H9 (cell line): ENCODE data around the gene ATP8A2. TPM values are rescaled to one million over a fixed set of nuclear protein-coding genes. Genes with fewer than 3 reads are reported as not detected.

Source experiments
- DNase-seq: peaks from one replicate; pipeline ENCODE4 v3.0.0-alpha.2; 2017
- H2AFZ ChIP-seq: one replicate; pipeline ENCODE4 v1.6.1; 2013; ENCODE audit warnings: mild to moderate bottlenecking, low read length, control low read depth, moderate library complexity
- H2AK5ac ChIP-seq: 2 replicates; pipeline ENCODE4 v1.6.1; 2013; ENCODE audit warnings: low read length, control low read depth, mixed read lengths; ENCODE audit not compliant: insufficient read length
- H2BK120ac ChIP-seq: one replicate; pipeline ENCODE4 v1.6.1; 2013; ENCODE audit warnings: low read depth, mild to moderate bottlenecking, low read length, control low read depth, inconsistent platforms; ENCODE audit not compliant: poor library complexity, severe bottlenecking
- H2BK12ac ChIP-seq: 2 replicates; pipeline ENCODE4 v1.6.1; 2013; ENCODE audit warnings: low read length, control low read depth, mixed read lengths, low read depth; ENCODE audit not compliant: insufficient read length
- H2BK15ac ChIP-seq: 2 replicates; pipeline ENCODE4 v1.6.1; 2013; ENCODE audit warnings: low read depth, low read length, control low read depth
- H2BK20ac ChIP-seq: one replicate; pipeline ENCODE4 v1.6.1; 2013; ENCODE audit warnings: low read depth, mild to moderate bottlenecking, low read length, control low read depth, inconsistent platforms; ENCODE audit not compliant: poor library complexity, severe bottlenecking
- H2BK5ac ChIP-seq: 2 replicates; pipeline ENCODE4 v1.6.1; 2013; ENCODE audit warnings: low read length, control low read depth, mixed read lengths; ENCODE audit not compliant: insufficient read length
- H3K14ac ChIP-seq: 2 replicates; pipeline ENCODE4 v1.6.1; 2013; ENCODE audit warnings: low read length, control low read depth; ENCODE audit not compliant: insufficient read depth
- H3K18ac ChIP-seq: 2 replicates; pipeline ENCODE4 v1.6.1; 2013; ENCODE audit warnings: low read depth, mild to moderate bottlenecking, mixed read lengths, low read length, control low read depth; ENCODE audit not compliant: insufficient read length
- H3K23ac ChIP-seq: 2 replicates; pipeline ENCODE4 v1.6.1; 2013; ENCODE audit warnings: low read length, control low read depth, mixed read lengths, low read depth; ENCODE audit not compliant: insufficient read length
- H3K23me2 ChIP-seq: 2 replicates; pipeline ENCODE4 v1.6.1; 2013; ENCODE audit warnings: low read depth, mild to moderate bottlenecking, mixed read lengths, low read length, control low read depth; ENCODE audit not compliant: insufficient read length, poor library complexity, severe bottlenecking
- H3K27ac ChIP-seq: 2 replicates; pipeline ENCODE4 v1.5.1; 2013; ENCODE audit warnings: low read length, control low read depth, mixed read lengths, low read depth; ENCODE audit not compliant: insufficient read length
- H3K27me3 ChIP-seq: 2 replicates; pipeline ENCODE4 v1.6.1; 2013; ENCODE audit warnings: low read length, control low read depth, inconsistent platforms; ENCODE audit not compliant: insufficient read depth
- H3K4ac ChIP-seq: 2 replicates; pipeline ENCODE4 v1.6.1; 2013; ENCODE audit warnings: low read depth, mild to moderate bottlenecking, control low read depth, inconsistent platforms, low read length, moderate library complexity
- H3K4me1 ChIP-seq: 2 replicates; pipeline ENCODE4 v1.6.1; 2013; ENCODE audit warnings: low read length, control low read depth, inconsistent platforms; ENCODE audit not compliant: insufficient read depth
- H3K4me2 ChIP-seq: 2 replicates; pipeline ENCODE4 v1.6.1; 2013; ENCODE audit warnings: low read length, control low read depth, mixed read lengths; ENCODE audit not compliant: insufficient read length, insufficient read depth
- H3K56ac ChIP-seq: 2 replicates; pipeline ENCODE4 v1.6.1; 2013; ENCODE audit warnings: low read depth, mild to moderate bottlenecking, mixed read lengths, low read length, control low read depth; ENCODE audit not compliant: insufficient read length
- H3K79me1 ChIP-seq: 2 replicates; pipeline ENCODE4 v1.6.1; 2013; ENCODE audit warnings: low read depth, mild to moderate bottlenecking, moderate library complexity, low read length, control low read depth, inconsistent platforms; ENCODE audit not compliant: insufficient read depth, poor library complexity, severe bottlenecking
- H3K79me2 ChIP-seq: 2 replicates; pipeline ENCODE4 v1.6.1; 2013; ENCODE audit warnings: low read length, control low read depth, inconsistent platforms; ENCODE audit not compliant: insufficient read depth
- H3K9ac ChIP-seq: 2 replicates; pipeline ENCODE4 v1.6.1; 2013; ENCODE audit warnings: low read length, control low read depth, mixed read lengths; ENCODE audit not compliant: insufficient read length; ENCODE audit errors: extremely low read depth
- H3K9me3 ChIP-seq: one replicate; pipeline ENCODE4 v1.6.1; 2013; ENCODE audit warnings: low read depth, low read length, inconsistent platforms; ENCODE audit not compliant: control insufficient read depth
- H3T11ph ChIP-seq: one replicate; pipeline ENCODE4 v1.6.1; 2013; ENCODE audit warnings: mild to moderate bottlenecking, low read length, control low read depth, inconsistent platforms
- H4K20me1 ChIP-seq: one replicate; pipeline ENCODE4 v1.6.1; 2013; ENCODE audit not compliant: control insufficient read depth, insufficient read length, insufficient read depth
- H4K5ac ChIP-seq: 2 replicates; pipeline ENCODE4 v1.6.1; 2013; ENCODE audit warnings: low read depth, mild to moderate bottlenecking, mixed read lengths, low read length, control low read depth; ENCODE audit not compliant: insufficient read length
- H4K8ac ChIP-seq: replicated peaks from 2 replicates; pipeline ENCODE4 v1.6.1; 2013; ENCODE audit warnings: low read length, control low read depth, mixed read lengths, low read depth; ENCODE audit not compliant: insufficient read length
- H4K91ac ChIP-seq: 2 replicates; pipeline ENCODE4 v1.6.1; 2013; ENCODE audit warnings: low read depth, mild to moderate bottlenecking, moderate library complexity, mixed read lengths, low read length, control low read depth; ENCODE audit not compliant: insufficient read length
- H3K27ac Mint-ChIP-seq, 3 experiments: 2 replicates in 2 of 3; 3 replicates in 1 of 3; pipeline ENCODE4 v1.8.0; 2020 to 2021; ENCODE audit warnings: mixed read lengths in 3 of 3, mild to moderate bottlenecking in 1 of 3, moderate library complexity in 1 of 3
- H3K27me3 Mint-ChIP-seq: 2 replicates; pipeline ENCODE4 v1.8.0; 2021; ENCODE audit warnings: low read depth, mild to moderate bottlenecking, moderate library complexity, mixed read lengths
- H3K36me3 Mint-ChIP-seq, 3 experiments: 2 replicates in 2 of 3; 3 replicates in 1 of 3; pipeline ENCODE4 v1.8.0; 2020 to 2021; ENCODE audit warnings: low read depth in 3 of 3, mixed read lengths in 3 of 3; ENCODE audit not compliant: insufficient read depth in 1 of 3
- H3K4me1 Mint-ChIP-seq, 2 experiments: 2 replicates each; pipeline ENCODE4 v1.8.0; 2020; ENCODE audit warnings: mixed read lengths in 2 of 2
- H3K4me3 Mint-ChIP-seq, 2 experiments: 2 replicates in 1 of 2; 3 replicates in 1 of 2; pipeline ENCODE4 v1.8.0; 2020 to 2021; ENCODE audit warnings: mild to moderate bottlenecking in 2 of 2, mixed read lengths in 2 of 2, moderate library complexity in 1 of 2
- H3K9me3 Mint-ChIP-seq, 2 experiments: 2 replicates in 1 of 2; 3 replicates in 1 of 2; pipeline ENCODE4 v1.8.0; 2020; ENCODE audit warnings: mild to moderate bottlenecking in 2 of 2, mixed read lengths in 2 of 2, moderate library complexity in 1 of 2
- WGBS: extraction: QIAGEN DNeasy Blood & Tissue Kit; methylation state at CpG from one replicate; pipeline ENCODE4 v1.1.7; 2013; ENCODE audit warnings: missing lambda C conversion rate, low lambda C conversion rate, mixed read lengths; ENCODE audit not compliant: insufficient read length; ENCODE audit errors: extremely low coverage; 5-methylcytosine and 5-hydroxymethylcytosine counted together
- total RNA-seq: library from RNA; stranded (reverse); gene quantifications from 2 replicates; pipeline ENCODE4 v1.2.1, GENCODE V29; 2021
- TF ChIP-seq, protein P1 (sequence below): fragments of 200-600 bp; sonication (generic); conservative IDR thresholded peaks from 3 replicates; pipeline ENCODE4 v1.8.0; 2021; ENCODE audit warnings: antibody characterized with exemption, mild to moderate bottlenecking

Gene ATP8A2
- total RNA-seq, 1 experiment from 2014 or later, result 18.2 TPM

DNA sequence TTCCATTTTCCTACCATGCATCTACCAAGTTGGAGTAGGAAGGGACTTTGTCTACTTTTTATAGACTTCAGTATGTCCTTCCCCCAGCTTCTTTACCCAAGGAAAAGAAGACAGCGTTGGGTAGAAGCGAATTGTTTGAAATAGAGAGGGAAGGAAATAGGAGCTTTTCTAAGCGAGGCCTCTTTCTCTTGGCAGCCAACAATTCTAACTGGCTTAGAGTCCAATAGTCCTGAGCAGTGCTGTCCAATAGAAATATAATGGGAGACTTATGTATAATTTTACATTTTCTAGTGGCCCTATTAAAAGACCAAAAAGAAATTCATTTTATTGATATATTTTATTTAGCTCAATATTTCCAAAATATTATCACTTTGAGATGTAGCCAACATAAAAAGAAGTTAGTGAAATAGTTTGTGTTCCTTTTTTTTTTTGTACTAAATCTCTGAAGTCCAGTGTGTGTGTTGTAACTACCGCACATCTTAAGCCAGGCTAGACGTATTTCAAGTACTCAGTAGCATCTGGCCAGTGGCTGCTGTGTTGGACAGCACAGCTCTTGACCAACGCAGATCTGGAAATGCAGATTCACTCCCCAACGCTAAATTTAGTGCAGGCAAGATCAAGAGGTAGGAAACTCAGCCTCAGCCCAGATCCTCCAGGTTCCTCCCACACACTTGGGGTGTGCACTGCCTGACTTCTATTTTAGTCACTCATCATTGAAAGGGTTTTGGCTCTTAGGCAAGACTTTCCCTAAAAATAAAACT, 500.9 kb downstream of the ATP8A2 start:
- no peak overlapping the region for H2BK12ac ChIP-seq
- peaks cover 0 to 7% (median 5%) of the 10 kb centered on the region in 3 experiments; a peak in 5 of 7 replicates for H3K36me3 Mint-ChIP-seq
- no peaks in the 10 kb centered on the region for H3K27me3 Mint-ChIP-seq
- H3T11ph ChIP-seq, result no peak overlapping the region
- H3K18ac ChIP-seq, result no peak overlapping the region
- H2BK20ac ChIP-seq, result no peak overlapping the region
- no peak overlapping the region for H3K27ac Mint-ChIP-seq
- H2AFZ ChIP-seq, result no peak overlapping the region
- no peak overlapping the region for H2BK15ac ChIP-seq
- peaks cover 4% of the 10 kb centered on the region; the same call in 1 of the 2 replicates for H3K4me1 ChIP-seq
- no peak overlapping the region for H2AK5ac ChIP-seq
- H3K9me3 Mint-ChIP-seq, result peaks cover 2% of the 10 kb centered on the region in 2 experiments; a peak in 2 of 5 replicates
- H3K4ac ChIP-seq, result no peak overlapping the region
- H4K5ac ChIP-seq, result no peak overlapping the region
- TF ChIP-seq, protein P1, sequence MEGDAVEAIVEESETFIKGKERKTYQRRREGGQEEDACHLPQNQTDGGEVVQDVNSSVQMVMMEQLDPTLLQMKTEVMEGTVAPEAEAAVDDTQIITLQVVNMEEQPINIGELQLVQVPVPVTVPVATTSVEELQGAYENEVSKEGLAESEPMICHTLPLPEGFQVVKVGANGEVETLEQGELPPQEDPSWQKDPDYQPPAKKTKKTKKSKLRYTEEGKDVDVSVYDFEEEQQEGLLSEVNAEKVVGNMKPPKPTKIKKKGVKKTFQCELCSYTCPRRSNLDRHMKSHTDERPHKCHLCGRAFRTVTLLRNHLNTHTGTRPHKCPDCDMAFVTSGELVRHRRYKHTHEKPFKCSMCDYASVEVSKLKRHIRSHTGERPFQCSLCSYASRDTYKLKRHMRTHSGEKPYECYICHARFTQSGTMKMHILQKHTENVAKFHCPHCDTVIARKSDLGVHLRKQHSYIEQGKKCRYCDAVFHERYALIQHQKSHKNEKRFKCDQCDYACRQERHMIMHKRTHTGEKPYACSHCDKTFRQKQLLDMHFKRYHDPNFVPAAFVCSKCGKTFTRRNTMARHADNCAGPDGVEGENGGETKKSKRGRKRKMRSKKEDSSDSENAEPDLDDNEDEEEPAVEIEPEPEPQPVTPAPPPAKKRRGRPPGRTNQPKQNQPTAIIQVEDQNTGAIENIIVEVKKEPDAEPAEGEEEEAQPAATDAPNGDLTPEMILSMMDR, result no peak
- H3K23me2 ChIP-seq, result no peaks in the 10 kb centered on the region
- H4K8ac ChIP-seq, result no peak overlapping the region
- H3K56ac ChIP-seq, result no peak overlapping the region
- peaks cover 45 to 49% of the 10 kb centered on the region in 2 experiments for H3K4me1 Mint-ChIP-seq
- H3K4me3 Mint-ChIP-seq, result no peak overlapping the region
- H3K23ac ChIP-seq, result no peak overlapping the region
- no peak overlapping the region for H2BK5ac ChIP-seq
- H4K91ac ChIP-seq, result no peak overlapping the region
- no peaks in the 10 kb centered on the region for H3K27me3 ChIP-seq
- DNase-seq, result no peak
- H3K9me3 ChIP-seq, result no peaks in the 10 kb centered on the region
- H3K79me1 ChIP-seq, result no peaks in the 10 kb centered on the region
- no peaks in the 10 kb centered on the region for H4K20me1 ChIP-seq
- no peak overlapping the region for H3K27ac ChIP-seq
- no peak overlapping the region for H3K9ac ChIP-seq
- H3K4me2 ChIP-seq, result no peak overlapping the region
- H2BK120ac ChIP-seq, result no peak overlapping the region
- WGBS, result no CpG with 5 or more reads among the region's 7 CpGs
- no peak overlapping the region; the same call in 1 of the 2 replicates for H3K14ac ChIP-seq
- no peaks in the 10 kb centered on the region for H3K79me2 ChIP-seq
